HepG2 (cell line): ENCODE results near the gene KANK4. TPM values are rescaled to one million over a fixed set of nuclear protein-coding genes. Genes with fewer than 3 reads are reported as not detected.

Experiments
- FOXA3 ChIP-seq: IDR thresholded peaks from 2 replicates; pipeline ENCODE4 v1.6.1; 2016; ENCODE audit warnings: missing genetic modification reagents, missing compliant biosample characterization
- STAG1 ChIP-seq: sonication (generic); formaldehyde crosslinking; IDR thresholded peaks from 2 replicates; pipeline ENCODE4 v1.4.0; 2020; ENCODE audit warnings: missing genetic modification reagents
- STAT5B ChIP-seq: sonication (generic); formaldehyde crosslinking; IDR thresholded peaks from 2 replicates; pipeline ENCODE4 v1.4.0; 2020; ENCODE audit warnings: missing genetic modification reagents
- ZNF274 ChIP-seq: sonication (generic); formaldehyde crosslinking; IDR thresholded peaks from 2 replicates; pipeline ENCODE4 v1.5.1; 2020; ENCODE audit warnings: mild to moderate bottlenecking, missing genetic modification reagents
- ZNF510 ChIP-seq: sonication (generic); formaldehyde crosslinking; IDR thresholded peaks from 2 replicates; pipeline ENCODE4 v1.4.0; 2020; ENCODE audit warnings: low read depth, mild to moderate bottlenecking, missing genetic modification reagents
- ZNF629 ChIP-seq: sonication (generic); formaldehyde crosslinking; conservative IDR thresholded peaks from 2 replicates; pipeline ENCODE4 v1.5.0; 2020; ENCODE audit warnings: missing genetic modification reagents
- ZZZ3 ChIP-seq: sonication (generic); formaldehyde crosslinking; IDR thresholded peaks from 2 replicates; pipeline ENCODE4 v1.4.0; 2020; ENCODE audit warnings: missing genetic modification reagents, mild to moderate bottlenecking, borderline replicate concordance
- polyA plus RNA-seq, 8 experiments: library from polyadenylated mRNA; depleted of rRNA in 3 of 8; stranded (reverse) in 7 of 8; unstranded in 1 of 8; fragments of >200 nt; fragmentation: Illumina TruSeq in 4 of 8; extraction: Trizol in 4 of 8; gene quantifications; 2 replicates each; pipeline versions ENCODE4 v1.2.1 to v1.2.3, GENCODE V29; 2011 to 2016; ENCODE audit warnings: low read depth in 4 of 8, missing spikeins in 1 of 8, mixed read lengths in 1 of 8; ENCODE audit not compliant: insufficient read depth in 1 of 8
- total RNA-seq, 5 experiments: library from RNA; depleted of rRNA; stranded (reverse); fragments of >200 nt; fragmentation: Illumina TruSeq; extraction: Trizol; gene quantifications; 2 replicates each; pipeline ENCODE4 v1.2.3, GENCODE V29; 2016; ENCODE audit warnings: low read depth in 1 of 5
- TF ChIP-seq, protein P1 (sequence below): sonication (generic); formaldehyde crosslinking; IDR thresholded peaks from 2 replicates; pipeline ENCODE4 v1.4.0; 2020; ENCODE audit warnings: missing genetic modification reagents, mild to moderate bottlenecking, borderline replicate concordance
- TF ChIP-seq, protein P2 (sequence below): sonication (generic); formaldehyde crosslinking; conservative IDR thresholded peaks from 2 replicates; pipeline ENCODE4 v1.4.0; 2020; ENCODE audit warnings: missing genetic modification reagents
- TF ChIP-seq, protein P3 (sequence below), 2 experiments: IDR thresholded peaks; 2 replicates each; pipeline ENCODE4 v1.6.1; 2011 to 2012; ENCODE audit warnings: low read length in 2 of 2, borderline replicate concordance in 1 of 2, low read depth in 1 of 2, mild to moderate bottlenecking in 1 of 2, moderate library complexity in 1 of 2
- TF ChIP-seq, protein P4 (sequence below): sonication (generic); formaldehyde crosslinking; IDR thresholded peaks from 2 replicates; pipeline ENCODE4 v1.4.0; 2020; ENCODE audit warnings: mild to moderate bottlenecking, missing genetic modification reagents
- TF ChIP-seq, protein P5 (sequence below): sonication (generic); formaldehyde crosslinking; IDR thresholded peaks from 2 replicates; pipeline ENCODE4 v1.9.0; 2022; ENCODE audit warnings: missing genetic modification reagents, mild to moderate bottlenecking, borderline replicate concordance

Gene KANK4
- total and polyA plus RNA-seq, 2 of the 13 experiments (the other 11 are each of a cell fraction or from before 2014, with no cell fraction given), result 16.1 to 25.7 TPM

DNA sequence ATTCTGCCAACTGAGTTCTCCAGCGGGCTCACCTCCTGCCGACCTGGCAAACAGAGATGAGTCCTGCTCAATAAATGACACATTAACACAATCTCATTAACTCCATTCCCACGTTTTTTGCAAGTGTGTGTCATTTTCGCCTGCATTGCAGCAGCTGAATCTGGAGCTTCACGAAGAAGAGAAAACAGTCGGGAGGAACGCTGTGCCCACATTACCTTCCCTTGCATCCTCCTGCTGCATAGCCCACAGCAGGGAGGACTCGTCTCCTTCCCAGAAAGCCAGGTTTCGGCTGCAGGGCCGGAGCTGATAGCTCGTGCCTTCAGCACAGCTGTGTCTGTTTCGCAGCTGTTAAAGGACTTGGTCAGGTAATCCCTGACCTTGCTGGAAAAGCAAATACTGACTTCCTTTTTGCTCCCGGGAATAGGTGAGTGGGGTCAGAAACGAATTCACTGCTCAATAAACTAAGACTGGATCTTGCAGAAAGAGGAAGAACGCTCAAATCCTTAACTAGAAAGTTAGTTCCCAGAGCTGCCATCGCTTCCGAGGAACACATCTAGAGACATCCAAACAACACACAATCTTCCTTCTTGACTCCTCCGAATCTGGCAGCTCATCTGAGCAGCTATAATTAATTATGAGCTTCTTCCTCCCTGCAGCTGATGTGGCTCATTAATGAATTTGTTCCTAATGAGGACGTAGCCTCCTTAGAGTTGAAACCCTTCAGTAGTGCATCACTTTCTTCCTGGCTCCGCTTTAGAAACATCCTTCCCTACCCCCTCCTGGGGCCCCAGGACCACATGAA is 33.0 kb downstream of the KANK4 start (continued):
- TF ChIP-seq, protein P1, sequence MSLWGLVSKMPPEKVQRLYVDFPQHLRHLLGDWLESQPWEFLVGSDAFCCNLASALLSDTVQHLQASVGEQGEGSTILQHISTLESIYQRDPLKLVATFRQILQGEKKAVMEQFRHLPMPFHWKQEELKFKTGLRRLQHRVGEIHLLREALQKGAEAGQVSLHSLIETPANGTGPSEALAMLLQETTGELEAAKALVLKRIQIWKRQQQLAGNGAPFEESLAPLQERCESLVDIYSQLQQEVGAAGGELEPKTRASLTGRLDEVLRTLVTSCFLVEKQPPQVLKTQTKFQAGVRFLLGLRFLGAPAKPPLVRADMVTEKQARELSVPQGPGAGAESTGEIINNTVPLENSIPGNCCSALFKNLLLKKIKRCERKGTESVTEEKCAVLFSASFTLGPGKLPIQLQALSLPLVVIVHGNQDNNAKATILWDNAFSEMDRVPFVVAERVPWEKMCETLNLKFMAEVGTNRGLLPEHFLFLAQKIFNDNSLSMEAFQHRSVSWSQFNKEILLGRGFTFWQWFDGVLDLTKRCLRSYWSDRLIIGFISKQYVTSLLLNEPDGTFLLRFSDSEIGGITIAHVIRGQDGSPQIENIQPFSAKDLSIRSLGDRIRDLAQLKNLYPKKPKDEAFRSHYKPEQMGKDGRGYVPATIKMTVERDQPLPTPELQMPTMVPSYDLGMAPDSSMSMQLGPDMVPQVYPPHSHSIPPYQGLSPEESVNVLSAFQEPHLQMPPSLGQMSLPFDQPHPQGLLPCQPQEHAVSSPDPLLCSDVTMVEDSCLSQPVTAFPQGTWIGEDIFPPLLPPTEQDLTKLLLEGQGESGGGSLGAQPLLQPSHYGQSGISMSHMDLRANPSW (CRISPR knock-in tag), result no peak
- TF ChIP-seq, protein P2, sequence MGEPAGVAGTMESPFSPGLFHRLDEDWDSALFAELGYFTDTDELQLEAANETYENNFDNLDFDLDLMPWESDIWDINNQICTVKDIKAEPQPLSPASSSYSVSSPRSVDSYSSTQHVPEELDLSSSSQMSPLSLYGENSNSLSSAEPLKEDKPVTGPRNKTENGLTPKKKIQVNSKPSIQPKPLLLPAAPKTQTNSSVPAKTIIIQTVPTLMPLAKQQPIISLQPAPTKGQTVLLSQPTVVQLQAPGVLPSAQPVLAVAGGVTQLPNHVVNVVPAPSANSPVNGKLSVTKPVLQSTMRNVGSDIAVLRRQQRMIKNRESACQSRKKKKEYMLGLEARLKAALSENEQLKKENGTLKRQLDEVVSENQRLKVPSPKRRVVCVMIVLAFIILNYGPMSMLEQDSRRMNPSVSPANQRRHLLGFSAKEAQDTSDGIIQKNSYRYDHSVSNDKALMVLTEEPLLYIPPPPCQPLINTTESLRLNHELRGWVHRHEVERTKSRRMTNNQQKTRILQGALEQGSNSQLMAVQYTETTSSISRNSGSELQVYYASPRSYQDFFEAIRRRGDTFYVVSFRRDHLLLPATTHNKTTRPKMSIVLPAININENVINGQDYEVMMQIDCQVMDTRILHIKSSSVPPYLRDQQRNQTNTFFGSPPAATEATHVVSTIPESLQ (CRISPR knock-in tag), result no peak
- TF ChIP-seq, protein P3, sequence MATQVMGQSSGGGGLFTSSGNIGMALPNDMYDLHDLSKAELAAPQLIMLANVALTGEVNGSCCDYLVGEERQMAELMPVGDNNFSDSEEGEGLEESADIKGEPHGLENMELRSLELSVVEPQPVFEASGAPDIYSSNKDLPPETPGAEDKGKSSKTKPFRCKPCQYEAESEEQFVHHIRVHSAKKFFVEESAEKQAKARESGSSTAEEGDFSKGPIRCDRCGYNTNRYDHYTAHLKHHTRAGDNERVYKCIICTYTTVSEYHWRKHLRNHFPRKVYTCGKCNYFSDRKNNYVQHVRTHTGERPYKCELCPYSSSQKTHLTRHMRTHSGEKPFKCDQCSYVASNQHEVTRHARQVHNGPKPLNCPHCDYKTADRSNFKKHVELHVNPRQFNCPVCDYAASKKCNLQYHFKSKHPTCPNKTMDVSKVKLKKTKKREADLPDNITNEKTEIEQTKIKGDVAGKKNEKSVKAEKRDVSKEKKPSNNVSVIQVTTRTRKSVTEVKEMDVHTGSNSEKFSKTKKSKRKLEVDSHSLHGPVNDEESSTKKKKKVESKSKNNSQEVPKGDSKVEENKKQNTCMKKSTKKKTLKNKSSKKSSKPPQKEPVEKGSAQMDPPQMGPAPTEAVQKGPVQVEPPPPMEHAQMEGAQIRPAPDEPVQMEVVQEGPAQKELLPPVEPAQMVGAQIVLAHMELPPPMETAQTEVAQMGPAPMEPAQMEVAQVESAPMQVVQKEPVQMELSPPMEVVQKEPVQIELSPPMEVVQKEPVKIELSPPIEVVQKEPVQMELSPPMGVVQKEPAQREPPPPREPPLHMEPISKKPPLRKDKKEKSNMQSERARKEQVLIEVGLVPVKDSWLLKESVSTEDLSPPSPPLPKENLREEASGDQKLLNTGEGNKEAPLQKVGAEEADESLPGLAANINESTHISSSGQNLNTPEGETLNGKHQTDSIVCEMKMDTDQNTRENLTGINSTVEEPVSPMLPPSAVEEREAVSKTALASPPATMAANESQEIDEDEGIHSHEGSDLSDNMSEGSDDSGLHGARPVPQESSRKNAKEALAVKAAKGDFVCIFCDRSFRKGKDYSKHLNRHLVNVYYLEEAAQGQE (IDR thresholded peaks at IDR 0.05; ENCODE audit: borderline replicate concordance in 1 of 2, low read depth in 1 of 2, low read length in 2 of 2), result no peak
- 0 out of 2 replicates have a peak, but pooled peaks have one; percentile 5 for TF ChIP-seq STAG1
- TF ChIP-seq ZNF510 (CRISPR knock-in tag), result no peak
- TF ChIP-seq FOXA3 (CRISPR knock-in tag), result peak; percentile 55; the same call in 1 of the 2 replicates
- TF ChIP-seq ZZZ3, result no peak
- TF ChIP-seq, protein P4, sequence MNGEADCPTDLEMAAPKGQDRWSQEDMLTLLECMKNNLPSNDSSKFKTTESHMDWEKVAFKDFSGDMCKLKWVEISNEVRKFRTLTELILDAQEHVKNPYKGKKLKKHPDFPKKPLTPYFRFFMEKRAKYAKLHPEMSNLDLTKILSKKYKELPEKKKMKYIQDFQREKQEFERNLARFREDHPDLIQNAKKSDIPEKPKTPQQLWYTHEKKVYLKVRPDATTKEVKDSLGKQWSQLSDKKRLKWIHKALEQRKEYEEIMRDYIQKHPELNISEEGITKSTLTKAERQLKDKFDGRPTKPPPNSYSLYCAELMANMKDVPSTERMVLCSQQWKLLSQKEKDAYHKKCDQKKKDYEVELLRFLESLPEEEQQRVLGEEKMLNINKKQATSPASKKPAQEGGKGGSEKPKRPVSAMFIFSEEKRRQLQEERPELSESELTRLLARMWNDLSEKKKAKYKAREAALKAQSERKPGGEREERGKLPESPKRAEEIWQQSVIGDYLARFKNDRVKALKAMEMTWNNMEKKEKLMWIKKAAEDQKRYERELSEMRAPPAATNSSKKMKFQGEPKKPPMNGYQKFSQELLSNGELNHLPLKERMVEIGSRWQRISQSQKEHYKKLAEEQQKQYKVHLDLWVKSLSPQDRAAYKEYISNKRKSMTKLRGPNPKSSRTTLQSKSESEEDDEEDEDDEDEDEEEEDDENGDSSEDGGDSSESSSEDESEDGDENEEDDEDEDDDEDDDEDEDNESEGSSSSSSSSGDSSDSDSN (CRISPR knock-in tag), result peak; percentile 52; the same call in 1 of the 2 replicates
- no peak for TF ChIP-seq ZNF629 (CRISPR knock-in tag)
- TF ChIP-seq STAT5B (CRISPR knock-in tag), result no peak
- TF ChIP-seq, protein P5, sequence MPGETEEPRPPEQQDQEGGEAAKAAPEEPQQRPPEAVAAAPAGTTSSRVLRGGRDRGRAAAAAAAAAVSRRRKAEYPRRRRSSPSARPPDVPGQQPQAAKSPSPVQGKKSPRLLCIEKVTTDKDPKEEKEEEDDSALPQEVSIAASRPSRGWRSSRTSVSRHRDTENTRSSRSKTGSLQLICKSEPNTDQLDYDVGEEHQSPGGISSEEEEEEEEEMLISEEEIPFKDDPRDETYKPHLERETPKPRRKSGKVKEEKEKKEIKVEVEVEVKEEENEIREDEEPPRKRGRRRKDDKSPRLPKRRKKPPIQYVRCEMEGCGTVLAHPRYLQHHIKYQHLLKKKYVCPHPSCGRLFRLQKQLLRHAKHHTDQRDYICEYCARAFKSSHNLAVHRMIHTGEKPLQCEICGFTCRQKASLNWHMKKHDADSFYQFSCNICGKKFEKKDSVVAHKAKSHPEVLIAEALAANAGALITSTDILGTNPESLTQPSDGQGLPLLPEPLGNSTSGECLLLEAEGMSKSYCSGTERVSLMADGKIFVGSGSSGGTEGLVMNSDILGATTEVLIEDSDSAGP, result peak; percentile 24; the same call in 1 of the 2 replicates
- no peak for TF ChIP-seq ZNF274 (CRISPR knock-in tag)
